Activated CD4-positive, alpha-beta T cell treated with anti-CD3 and anti-CD28 coated beads for 1 hour (primary cell): ENCODE measurements around the gene DNAJC5.

Experiments used
- DNase-seq: peaks from one replicate; pipeline ENCODE4 v3.0.0-alpha.2; 2020

The DNAJC5 gene

DNA sequence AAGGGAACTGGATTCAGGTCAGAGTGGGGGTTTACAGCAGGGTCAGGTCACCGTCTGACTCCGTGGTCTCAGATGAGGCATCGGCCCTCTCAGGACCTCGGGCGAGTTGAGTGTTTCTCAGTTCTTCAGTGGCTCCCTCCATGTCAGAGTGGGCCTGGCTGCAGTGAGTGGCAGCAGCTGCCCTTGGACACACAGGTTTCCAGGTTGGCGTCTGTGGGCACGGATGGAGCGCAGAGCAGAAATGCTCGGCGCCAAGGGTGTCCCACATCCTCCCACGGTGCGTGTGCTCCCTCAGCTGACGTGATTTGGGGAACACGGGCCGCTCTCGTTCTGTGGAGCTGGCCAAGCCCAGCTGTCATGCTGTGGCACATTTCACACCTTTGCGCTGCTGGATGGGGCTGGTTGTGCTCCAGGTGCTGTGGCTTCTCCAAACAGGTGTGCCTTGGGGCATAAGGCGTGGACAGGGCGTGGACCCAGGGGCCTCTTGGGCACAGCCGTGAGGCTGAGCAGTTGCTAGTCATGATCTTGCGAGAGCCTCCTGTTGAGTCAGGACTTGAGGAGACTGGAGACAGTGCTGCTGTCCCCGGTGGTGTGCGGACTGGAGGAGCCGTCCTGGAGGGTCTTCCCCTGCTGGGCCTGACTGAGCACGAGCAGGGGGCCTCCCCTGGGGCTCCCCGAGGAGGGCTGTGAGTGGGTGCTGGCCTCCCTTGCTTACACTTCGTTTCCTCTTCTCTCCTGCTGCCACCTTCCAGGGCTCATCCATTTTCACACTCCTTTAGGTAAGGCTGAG lies 9.5 kb upstream of the DNAJC5 start:
- DNase-seq: no peak

DNA sequence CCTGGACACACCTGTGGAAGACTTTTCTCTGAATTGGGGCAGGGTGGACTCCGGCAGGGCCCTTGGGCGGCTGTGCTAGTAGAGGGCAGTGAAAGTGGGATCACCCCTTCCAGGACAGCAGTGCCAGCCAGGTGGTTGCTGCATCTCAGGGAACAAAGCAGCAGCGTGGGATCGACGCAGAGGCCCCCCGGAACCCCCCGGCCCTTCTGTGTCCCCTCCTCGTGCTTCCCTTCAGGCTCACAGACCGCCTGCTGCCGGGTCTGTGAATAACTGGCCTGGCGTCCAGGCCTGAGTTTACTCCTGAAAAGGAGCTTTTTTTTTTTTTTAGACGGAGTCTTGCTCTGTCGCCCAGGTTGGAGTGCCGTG lies 8.9 kb upstream of the DNAJC5 start:
- no peak for DNase-seq

DNA sequence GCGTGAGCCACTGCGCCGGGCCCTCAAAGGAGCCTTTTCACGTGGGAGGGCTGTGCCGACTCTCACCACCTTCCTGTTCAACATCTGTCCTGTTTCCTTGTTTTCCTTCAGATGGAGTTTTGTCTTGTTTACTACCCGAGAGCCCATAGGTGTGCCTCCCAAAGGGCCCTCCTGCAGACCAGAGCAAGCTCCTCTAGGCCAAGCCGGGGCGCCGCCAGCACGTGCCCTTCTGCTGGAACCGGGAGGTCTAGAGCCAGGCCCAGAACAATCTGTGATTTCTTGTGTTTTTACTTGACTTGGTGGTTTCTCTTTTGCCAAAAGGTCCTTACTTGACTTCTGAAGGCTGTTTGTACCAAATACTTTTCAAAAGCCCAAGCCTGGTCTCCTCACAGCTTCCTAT lies 8.0 kb upstream of the DNAJC5 start:
- no peak for DNase-seq

DNA sequence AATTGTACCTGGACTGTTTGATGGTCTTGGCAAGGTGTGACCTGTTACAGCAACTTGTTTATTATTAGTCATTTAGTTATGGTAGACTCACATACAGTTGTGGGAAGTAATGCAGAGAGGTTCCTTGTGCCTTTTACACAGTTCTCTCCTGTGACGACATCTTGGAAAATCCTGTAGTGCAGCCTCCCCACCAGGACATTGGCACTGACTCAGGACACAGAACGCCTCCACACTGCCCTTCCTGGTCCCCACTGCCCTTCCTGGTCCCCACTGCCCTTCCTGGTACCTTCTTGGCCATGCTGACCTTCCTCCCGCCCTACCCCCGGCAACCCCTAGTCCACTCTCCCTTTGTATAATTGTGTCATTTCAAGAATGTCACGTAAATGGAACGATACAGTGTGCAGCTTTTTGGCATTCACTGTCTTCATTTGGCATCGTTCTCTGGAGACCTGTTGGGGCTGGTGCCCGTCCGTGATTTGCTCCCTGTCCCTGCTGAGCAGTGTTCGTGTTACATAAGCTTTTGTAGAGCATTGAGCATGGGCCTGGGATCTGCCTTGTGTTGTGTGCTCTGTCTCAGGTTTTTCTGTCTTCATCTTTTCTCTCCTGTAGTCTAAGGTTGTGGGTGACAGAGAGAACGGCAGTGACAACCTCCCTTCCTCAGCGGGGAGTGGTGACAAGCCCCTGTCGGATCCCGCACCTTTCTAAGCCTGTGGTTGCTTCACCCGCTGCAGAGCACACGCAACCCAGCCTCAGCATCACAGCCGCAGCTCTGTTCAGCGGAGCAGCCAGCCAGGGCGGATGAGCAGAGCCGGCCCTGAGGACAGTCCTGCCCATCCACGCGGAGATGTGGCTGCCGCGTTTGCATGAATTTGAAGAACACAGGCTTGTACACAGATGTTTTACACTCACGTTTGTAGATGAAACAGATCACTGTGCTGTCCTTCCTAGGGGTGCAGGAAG lies 5.4 kb upstream of the DNAJC5 start:
- DNase-seq: no peak

DNA sequence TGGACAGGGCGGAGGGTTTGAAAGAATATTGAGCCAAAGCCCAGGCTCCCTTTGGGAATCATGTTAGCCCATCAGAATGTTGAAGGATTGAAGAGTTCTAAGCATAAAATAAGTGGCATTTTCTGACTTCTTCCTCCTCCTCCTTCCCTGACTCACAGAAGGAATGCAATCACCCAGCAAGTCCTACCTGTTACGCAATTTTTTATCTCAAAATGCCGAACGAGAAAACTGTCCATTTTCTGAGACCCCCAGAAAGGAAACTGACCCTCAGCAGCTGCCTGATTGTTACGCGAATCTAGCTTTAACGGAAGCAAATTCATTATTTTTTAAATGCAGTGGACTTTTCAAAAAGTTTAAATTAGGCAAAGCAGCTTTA lies 4.7 kb upstream of the DNAJC5 start:
- DNase-seq: no peak

DNA sequence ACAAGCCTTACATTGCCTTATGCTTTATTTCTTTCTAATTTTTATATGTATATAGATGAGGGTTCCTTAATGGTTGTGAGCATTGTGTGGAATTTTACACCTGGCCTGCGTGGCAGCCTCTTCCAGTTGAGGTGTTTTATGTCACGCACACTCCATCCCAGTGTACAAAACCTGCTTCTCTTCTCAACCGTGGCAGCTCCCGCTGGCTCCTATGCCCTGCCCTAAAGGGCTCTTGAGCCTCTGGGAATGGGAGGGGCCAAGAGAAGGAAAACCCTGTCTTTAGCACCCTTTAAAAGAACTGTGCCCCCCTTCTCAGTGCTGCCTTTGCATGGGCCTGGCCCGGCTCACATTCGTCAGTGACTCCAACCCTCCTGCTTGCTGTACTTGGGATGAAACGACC lies 4.3 kb upstream of the DNAJC5 start:
- DNase-seq: no peak

DNA sequence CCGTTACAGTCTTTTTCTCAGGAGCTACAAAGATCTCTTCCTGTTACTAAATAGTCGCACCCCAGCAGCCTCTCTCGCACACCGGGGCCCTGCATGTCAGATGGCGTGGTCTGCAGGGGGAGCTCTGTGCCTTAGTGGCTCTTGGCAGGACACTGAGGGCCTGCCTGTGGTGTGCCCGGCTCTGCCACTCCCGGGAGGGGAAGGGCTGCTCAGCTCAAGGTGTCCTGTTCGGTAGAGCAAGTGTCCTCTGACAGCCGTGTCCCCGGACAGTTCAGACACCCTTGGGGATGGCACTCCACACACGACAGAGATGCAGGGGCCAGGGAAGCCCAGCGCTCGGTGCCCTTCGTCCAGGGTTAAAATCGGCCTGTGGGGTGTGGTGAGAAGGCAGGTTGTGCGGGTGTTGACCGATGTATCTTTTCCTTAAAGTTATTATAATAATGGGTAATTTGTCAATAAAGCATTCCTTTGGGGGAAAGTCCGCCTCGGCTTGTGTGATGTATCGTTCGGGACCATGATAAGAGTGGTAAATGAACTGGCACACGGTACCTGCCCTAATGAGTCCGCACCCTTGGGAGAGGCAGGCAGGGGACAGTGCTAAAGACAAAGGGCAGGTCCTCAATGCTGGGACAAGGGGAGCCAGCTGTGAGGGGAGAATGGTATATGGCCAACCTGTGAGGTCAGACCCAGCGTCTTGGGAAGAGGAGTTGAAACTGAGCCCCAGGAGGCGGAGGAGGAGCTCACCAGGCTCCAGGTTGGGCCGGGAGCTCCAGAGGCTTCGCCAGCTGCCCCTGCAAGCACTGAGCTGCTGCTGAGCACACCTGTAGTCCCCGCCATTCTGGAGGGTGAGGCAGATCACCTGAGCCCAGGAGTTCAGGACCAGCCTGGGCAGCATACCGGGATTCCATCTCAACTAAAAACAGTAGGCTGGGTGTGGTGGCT lies 3.6 kb upstream of the DNAJC5 start:
- no peak for DNase-seq

DNA sequence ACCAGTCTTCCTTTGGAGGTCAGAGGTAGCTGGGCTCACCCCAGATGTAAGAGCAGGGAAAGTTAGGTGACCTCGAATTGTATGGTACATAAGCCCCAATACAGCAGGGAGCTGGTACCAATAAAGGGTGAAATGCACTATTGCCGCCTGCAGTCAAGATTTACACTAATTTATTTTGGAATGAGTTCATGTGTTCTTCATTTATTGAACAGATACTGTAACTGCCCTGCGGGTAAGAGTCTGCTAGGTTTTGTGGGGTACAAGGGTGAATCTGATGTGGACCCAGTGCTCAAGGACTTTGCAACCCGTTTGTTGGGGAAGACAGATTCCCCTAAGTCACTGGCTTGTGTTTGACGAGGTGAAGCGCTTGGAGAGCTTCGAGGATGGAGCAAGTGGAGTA lies 2.5 kb upstream of the DNAJC5 start:
- DNase-seq: no peak

DNA sequence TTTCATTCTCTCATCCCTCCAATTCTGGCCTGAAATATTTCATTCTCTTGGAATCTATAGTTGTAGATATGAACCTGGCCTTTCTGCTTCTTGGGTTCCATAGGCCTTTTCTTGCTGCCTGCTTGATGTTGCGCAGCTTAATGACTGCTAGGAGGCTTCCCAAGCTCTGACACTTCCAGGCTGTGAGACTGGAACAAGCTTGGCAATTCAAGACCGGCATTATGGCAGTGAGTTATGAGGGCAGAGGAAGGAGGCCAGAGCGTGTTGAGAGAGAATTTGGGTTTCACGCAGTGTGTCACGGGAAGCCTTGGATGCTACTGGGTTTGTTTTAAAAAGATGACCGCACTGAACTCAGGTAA lies 948 bp upstream of the DNAJC5 start:
- DNase-seq: no peak

DNA sequence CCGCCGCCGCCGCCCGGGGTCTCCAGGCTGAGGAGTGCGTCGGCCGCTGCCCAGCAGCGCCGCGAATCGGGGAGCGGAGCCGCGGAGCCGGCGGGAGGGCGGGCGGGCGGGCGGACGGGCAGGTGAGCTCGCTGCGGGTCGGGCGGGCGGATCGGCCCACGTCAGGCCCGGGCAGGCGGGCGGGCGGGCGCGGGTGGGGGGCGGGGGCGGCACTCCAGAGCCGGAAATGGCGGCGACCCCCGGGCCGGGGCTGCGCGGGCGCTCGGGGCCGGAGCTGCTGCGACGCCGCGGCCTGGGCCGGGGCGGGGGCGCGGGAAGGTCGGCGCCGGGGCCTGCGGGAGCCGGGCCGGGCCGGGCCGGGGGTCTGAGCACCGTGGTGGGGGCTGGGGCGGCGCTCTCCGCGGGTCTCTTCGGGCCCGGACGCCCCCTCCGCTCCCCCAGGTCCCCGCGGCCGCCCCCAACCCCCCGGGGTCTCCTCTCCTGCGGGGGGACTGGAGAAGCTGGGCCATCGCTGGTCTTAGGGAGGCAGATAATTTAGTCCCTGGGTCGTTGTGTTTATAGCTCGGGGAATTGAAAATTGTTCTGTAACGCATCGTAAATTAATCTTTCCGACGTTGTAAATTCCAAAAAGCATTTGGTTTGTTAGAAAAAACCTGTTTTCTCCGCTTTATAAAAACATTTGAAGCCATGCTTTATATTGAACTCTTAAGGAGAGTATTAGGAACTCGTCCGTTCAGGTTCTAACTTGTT lies 451 bp downstream of the DNAJC5 start:
- no peak for DNase-seq

DNA sequence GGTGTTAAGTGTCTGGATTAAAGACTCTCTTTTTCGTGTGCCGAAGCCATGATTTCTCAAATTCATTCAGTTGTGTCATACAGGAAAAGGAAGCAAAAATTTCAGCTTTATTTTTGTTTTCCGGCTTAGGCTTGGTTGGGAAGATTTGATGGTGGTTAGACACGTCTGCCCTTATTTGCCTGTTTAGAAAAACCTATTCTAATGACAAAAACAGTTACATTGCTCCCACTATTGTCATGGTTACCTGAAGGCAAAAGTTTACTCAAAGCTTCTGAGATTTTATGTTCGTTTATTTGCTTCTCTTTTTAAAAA lies 982 bp downstream of the DNAJC5 start:
- no peak for DNase-seq

DNA sequence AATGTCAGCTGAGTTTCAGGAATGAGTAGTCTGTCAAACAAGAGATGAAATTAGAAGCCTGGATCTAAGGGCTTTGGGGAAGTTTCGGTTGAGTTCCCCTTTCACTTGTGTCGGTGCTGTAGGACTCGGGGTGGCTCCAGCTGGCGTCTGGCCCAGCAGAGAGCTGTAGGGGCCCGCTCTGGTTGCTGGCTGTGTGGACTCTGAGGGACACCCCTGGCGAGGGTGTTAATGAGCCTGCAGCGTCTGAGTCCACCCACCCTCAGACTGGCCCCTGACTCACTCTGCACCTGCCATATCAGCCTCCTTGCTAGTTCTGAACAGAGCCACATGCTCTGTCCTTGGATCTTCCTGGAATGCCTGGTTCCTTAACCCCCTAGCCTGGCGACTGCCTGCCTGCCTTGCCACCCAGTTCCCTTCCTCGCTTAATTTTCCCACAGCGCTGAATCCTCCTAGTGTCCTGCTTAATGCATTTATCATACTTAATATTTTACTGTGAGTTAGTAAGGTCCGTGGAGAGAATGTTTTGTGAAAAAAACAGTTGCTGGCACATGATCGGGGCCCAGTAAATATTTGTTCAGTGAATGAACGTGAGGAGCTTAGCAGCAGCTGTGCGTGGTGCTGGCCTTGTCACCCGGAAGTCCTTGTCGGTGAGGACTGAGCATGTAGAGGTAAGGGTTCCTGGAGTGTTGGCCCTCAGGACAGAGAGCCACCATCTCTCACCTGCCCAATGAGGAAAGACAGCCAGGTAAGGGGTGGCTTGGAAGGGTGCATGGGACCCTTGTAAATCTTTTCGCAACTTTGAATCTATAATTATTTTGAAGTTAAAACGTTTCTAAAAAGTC lies 1.6 kb downstream of the DNAJC5 start:
- DNase-seq: no peak

DNA sequence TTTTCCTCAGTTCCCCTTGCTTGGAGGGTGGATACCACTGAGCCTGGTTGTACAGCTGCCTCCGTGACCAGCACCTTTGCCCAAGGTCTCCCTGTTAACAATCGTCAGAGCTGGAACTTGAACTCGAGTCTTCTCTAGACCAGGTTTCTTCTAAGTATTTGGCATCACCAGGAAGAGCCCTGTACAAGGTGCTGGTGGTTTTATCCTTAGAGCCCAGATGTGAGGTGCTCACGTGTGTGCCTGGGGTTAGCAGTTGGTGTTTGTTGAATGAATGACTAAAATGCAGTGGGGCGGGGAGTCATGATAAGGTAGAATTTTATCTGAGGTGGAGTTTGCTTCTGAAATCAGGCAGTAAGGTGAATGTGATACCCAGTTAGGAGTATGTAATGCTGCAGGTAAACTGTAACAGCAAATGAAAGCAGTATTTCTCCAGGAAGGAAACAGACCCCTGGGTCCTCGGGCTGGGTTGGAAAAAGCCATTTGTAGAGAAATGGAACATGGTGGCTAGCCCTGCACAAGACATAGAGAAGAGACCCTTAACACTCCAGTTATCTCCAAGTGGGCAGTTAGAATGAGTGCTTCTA lies 3.1 kb downstream of the DNAJC5 start:
- no peak for DNase-seq

DNA sequence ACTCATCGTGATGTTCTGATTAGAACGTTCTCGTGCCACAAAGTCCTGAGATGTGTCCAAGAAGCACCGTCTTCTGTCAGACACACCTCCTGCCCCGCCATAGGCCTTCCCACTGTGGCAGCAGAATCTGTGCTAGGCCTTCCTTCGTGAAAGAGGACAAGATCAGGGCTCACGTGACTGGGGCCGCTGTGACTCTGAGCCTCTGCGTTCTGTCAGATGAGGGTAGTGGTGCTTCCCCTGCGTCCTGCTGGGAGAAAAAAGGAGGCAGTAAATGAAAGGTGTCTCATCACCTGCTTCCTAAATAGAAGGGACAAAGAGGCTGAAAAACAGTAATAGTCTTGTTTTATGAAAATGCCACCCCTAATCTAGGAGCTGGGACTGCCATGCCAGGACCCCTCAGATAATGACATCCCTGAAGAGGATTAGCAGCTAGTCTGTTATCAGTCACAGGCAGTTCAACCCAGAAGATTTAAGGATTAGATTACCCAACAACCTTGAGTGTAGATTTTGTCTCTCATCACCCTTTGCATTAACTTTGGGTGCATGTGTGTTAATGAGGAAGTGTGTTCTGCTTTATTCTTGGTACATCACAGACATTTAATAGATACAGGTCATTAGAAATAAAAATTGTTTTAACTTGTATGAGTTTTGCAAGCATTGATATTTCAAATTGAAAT lies 4.1 kb downstream of the DNAJC5 start:
- DNase-seq: no peak

DNA sequence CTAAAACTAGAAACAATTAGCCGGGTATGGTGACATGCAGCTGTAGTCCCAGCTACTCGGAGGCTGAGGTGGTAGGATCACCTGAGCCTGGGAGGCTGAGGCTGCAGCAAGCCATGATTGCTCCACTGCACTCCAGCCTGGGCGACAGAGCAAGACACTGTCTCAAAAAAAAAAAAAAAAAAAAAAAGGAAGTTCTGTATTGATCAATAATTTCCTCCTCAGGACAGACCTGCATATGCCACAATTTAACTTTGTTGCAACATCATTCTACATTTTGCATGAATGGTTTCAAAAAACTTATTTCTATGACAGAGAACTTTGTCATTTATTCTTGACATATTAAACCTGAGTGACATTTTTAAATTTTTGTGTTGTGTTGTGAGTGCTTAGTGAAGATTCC lies 5.5 kb downstream of the DNAJC5 start:
- DNase-seq: no peak

DNA sequence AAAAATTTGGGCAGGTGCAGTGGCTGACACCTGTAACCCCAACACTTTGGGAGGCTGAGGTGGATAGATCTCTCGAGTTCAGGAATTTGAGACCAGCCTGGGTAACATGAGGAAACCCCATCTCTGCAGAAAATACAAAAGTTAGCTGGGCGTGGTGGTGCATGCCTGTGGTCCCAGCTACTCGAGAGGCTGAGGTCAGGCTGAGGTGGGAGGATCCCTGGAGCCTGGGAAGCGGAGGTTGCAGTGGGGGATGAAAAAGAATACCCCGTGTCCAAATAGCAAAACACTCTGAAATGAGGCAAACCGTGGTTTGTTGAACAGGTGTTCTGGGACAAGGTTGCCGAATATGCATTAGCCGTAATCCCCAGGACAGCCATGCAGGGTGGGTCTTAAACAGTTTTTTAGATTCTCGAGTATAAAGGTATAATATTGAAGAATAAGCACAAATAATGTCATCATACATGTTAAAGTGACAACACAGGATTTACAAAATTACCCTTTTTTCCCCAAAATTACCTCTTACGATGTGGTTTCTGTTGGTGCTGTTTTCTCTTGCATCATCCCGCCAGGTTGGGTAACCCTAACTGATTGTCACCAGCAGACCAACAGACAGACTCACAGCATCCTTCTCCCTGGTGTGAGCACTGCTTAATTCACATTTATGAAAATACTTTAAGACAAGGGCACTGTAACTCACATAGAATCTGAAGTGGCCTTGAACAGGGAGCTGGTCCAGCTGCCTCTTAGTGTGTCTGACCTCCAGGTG lies 9.1 kb downstream of the DNAJC5 start:
- DNase-seq: no peak

DNA sequence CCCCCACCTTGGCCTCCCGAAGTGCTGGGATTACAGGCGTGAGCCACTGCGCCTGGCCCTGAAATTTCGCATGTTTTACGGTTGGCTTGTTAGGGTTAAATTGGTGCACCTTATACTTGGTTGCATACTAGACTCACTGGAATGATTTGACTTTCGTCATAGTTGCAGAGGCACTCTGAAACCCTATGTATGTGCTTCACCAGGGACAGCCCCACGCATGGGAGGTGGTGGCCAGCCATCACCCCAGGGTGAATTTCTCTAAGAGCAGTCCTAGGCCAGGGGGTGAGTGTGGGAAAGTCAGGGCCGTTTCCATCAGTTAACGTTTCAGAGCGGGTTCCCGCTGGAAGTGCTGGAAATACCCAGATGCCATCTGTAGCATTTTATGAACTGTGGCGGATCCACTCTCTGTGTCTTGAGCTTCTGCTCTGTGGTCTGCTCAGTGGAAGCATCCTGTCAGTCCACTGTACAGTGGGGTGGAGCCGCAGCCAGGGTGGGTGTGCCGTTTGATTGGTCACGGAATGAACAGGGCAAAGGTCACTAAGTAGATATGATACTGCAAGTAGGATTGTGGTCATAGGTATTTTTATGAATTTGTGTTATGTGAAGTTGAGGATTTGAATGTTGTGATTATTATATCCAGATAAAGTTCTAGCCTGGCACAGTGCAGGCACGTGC lies 13.2 kb downstream of the DNAJC5 start:
- no peak for DNase-seq

DNA sequence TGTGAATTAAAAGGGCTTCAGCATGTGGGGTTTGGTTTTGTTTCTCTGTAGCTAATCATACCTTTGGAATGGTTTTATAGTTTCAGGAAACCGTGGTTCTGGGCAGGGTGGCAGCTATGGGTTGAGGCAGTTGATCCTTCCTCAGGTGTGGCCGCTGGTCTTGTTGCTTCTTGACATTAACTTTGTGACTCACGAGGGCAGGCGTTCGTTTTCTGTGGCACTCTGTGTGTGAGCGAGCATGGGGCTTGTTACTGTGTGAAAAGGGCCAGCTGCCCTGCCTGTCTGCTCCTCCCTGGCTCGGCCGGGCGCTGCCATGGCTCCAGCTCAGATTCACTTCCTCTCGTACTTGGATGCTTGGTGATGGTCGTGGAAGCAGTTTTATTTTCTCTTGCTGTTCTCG lies 16.2 kb downstream of the DNAJC5 start:
- no peak for DNase-seq

DNA sequence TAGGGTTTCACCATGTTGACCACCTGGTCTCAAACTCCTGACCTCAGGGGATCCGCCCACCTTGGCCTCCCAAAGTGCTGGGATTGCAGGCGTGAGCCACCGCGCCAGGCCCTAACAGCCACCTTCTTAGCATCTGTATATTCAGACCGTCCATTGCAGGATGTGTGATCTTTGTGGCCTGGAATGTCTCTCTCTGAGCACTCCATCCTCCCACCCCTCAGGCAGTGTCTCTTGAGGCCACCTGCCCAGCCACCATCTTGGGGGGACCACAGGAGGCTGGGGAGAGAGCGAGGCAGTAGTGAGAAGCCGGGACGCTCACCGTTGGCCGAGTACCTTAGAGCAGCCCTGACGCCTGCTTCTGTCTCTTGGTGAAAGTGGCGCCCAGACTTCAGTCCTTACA lies 18.8 kb downstream of the DNAJC5 start:
- DNase-seq: no peak
